Endometrium (tissue), 2 donors: Measurements from ENCODE around the gene FGF12.
A peak's percentile ranks its signal among the peaks of the same experiment; 100 is the strongest.
"Not testable (repeated sequence)": the region's sequence is repeated elsewhere in the genome, so short reads cannot be mapped to it uniquely, and the experiment has no call there.

ENCODE experiments used
- FAIRE-seq: peaks from 2 replicates; lab custom pipeline; 2012; peaks lifted over from hg19 to GRCh38; lab: Jason Lieb, UNC
- donor health status: control.
- donor health status: control.

The FGF12 gene

DNA sequence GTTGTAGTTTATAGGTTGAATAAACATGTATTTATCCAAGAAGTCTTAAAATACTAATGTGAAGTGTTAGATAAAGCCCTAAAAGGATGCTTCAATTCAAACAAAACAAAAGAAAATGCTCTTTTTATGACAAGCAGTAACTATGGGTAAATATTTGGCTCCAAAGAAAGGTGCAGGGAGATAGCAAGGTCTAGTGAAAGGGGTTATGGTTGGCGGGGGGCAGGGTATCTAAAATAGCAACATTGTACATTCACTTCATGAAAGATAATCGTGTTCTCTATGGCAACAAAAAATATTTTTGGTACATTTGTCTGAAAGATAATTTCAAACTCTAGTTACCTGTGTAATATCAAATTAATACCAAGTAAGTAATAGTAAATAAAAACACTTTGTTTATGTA is 149.5 kb downstream of the FGF12 start:
- FAIRE-seq: no peak

GRCh38 chr3:192577271-192577670 is 150.1 kb downstream of the FGF12 start:
- no peak for FAIRE-seq

DNA sequence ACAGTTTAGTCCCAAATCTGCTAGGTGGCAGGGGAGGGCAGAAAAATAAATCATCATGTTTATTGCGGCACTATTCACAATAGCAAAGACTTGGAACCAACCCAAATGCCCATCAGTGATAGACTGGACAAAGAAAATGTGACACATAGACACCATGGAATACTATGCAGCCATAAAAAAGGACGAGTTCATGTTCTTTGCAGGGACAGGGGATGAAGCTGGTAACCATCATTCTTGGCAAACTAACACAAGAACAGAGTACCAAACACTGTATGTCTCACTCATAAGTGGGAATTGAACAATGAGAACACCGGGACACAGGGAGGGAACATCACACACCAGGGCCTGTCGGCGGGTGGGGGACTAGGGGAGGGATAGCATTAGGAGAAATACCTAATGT is 150.6 kb downstream of the FGF12 start:
- FAIRE-seq: not testable (repeated sequence)

DNA sequence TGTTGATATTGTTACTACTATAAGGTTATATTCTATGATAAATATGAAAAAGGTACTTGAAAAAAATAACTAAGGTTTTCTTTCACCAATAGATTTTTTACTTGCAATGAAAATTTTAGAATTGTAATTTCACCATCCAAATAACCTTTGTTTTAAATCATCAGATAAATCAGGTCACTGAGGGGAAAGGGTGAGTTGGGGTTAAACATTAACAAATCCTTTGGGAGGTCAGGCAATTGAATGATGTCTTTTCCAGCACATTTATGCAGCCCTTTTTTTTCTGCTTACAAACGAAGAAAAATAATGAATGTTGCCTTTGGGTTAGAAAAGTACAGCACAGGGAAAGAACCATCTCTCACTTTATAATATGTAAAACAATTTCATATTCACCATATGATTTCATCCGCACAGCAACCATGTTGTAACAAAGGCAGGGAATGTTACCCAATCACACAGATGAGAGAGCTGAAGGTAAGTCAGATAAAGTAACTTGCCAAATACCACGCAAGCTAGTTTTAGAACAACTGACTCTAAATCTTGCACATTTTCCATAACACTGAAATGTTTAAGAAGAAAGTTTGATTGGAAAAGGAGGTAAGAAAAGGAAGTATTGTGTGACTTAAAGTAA is 151.3 kb downstream of the FGF12 start:
- FAIRE-seq: no peak

DNA sequence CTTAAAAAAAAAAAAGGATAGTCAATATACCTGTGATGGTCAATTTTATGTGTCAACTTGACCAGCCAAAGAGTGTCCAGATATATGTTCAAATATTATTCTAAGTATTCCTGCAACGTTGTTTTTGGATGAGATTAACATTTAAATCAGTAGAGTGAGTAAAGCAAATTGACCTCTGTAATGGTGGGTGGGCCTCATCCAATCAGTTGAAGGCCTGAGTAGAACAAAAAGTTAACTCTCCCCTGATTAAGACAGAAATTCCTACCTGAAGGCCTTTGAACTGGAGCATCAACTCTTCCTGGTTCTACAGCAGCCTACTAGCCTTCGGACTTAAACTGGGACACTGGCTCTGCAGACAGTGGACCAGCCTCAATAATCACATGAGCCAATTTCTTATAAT is 154.1 kb downstream of the FGF12 start:
- no peak for FAIRE-seq

DNA sequence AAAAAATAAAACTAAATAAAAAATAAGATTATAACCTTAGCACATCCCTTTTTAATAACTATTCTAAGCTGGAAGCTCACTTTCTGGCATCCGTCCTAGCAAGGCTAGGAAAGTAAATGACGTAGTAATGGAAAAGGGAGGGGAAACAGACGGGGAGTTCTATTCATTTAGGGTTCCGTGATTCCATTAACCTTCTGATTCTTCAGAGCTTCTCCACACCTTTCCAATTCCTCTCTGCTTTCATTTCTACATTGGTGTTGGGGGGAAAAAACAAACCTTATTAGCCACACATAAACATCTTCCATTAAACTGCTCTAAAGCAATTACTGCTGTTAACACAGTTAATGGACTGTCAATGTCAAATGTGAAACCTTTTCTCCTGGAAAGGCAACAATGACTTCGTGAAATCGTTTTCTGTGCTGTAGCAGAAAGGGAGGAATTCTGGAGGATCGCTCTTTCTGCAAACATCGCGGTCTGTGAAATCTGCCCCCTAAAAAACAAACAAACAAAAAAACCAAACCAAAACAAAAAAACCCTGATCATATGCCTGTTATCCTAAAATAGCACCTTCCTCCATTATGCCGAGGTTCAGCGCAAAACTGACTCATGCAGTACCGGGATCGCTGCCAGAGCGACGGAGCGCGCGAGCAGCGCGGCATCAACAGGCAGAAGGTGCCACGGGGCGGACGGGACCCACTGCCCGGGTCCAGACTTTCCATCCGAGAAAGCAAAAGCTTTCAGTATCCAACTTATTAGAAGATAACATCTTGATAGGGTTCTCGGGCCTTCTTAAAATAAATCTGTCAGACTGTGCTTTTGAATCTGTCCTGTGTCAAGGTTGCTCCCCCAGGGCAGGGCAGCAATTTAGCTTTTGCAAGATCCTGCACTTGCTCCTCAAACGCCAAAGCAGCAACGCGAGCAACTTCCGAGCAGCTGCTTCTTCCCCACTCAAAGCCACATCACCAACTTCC is 156.2 kb downstream of the FGF12 start:
- FAIRE-seq: no peak

DNA sequence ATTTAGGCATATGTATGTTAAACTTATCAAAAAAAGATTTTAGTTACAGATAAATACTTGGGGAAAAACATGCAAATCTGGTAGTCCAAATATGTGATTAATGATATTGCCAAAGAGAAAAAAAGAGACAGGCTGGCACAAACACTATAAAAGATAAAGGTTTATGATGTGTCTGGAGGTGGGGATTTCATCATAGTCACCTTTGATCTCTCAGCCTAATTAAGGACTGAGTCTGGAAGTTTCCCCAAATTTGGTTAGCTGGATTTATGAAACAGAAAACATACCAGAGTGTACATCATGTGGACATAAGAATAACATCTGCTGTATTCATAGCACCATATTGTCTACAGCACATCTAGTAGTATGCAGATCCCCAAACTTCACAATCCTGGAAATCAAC is 157.0 kb downstream of the FGF12 start:
- FAIRE-seq: no peak

GRCh38 chr3:192566706-192567290 is 160.5 kb downstream of the FGF12 start:
- FAIRE-seq: peak; percentile 93

DNA sequence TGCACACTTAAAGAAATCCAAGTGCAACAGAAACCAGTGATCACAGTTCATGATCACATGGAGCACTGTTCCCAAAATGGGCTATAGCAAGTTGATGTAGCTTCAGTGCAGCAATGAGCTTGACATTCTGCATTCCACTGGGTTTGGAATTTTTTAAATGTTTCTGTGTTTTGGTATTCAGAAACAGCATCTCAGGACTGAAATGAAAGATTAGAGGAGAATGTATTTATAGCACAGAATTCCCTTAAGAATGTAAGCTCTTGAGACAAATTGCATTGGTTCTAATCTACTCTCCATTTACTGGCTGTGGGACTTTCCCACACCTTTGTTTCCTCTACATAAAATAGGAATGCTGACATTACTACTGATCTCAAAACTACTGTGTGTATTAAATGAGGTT is 162.7 kb downstream of the FGF12 start:
- FAIRE-seq: no peak

- FAIRE-seq: no peak
These were observed 163.9 kb downstream of the FGF12 start for GRCh38 chr3:192563417-192563816.

- no peak for FAIRE-seq
These were observed 173.6 kb downstream of the FGF12 start for GRCh38 chr3:192553707-192554106.

DNA sequence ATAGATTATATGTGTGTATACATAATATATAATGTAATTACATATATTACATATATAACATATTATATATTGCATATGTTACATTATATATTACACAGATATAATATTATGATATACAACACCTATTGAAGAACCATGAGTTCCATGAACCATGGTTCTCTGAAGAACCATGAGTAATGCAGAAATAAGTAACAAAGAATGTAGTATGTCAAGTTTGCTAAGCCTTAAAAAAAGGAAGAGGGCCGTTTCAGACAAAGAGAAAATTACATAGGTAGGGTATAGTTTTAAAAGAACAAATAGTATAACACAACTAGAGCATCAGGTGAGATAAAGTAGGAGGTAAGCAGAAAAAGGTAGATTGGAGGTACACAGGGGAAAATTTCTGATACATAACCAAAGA is 177.0 kb downstream of the FGF12 start:
- no peak for FAIRE-seq

DNA sequence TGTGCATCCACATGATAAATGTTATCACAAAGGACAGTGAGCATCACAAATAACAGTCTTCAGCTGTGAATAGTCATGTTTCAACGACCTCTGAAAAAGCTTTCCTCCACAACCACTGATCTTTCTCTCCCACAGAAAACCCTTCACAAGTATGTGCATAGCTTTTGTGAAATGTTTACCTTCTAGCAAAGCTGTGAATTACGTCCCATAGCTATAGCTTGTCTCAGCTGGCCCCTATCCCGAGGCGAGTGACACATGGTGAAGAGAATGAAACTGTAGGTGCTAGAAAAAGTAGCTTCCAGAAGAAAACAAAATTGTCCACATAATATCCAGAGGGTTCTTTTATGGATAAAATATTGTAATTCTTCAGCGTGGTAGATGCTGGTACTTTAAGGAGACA is 182.0 kb downstream of the FGF12 start:
- no peak for FAIRE-seq

DNA sequence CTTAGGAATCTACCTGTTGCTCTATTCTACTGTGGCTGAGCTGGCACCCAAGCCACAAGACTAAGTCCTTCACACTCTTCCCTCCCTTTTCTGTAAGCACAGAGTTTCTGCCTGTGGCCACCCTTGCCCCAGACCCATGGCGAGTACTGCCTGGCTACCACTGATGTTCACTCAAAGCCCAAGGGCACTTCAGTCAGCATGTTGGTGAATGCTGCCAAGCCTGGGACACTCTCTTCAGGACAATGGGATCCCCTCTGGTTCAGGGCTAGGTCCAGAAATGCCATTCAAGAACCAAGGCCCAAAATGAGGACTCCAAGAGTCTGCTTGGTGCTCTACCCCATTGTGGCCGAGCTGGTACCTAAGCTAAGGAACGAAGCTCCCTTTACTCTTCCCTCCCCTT is 184.2 kb downstream of the FGF12 start:
- no peak for FAIRE-seq

- no peak for FAIRE-seq
These were observed 210.5 kb downstream of the FGF12 start for GRCh38 chr3:192516820-192517219.

- no peak for FAIRE-seq
These were observed 211.7 kb downstream of the FGF12 start for GRCh38 chr3:192515664-192516045.

GRCh38 chr3:192514754-192515663 is 212.3 kb downstream of the FGF12 start:
- no peak for FAIRE-seq

- FAIRE-seq: no peak
These were observed 213.1 kb downstream of the FGF12 start for GRCh38 chr3:192514081-192514753.

GRCh38 chr3:192505731-192506130 is 221.6 kb downstream of the FGF12 start:
- FAIRE-seq: no peak

GRCh38 chr3:192501401-192501800 is 225.9 kb downstream of the FGF12 start:
- FAIRE-seq: no peak

GRCh38 chr3:192496905-192497587 is 230.3 kb downstream of the FGF12 start:
- no peak for FAIRE-seq
